ENCODE data around the gene CLCN4. TPM values are rescaled to one million over a fixed set of nuclear protein-coding genes. Genes with fewer than 3 reads are reported as not detected.

CLCN4 gene
- polyA plus RNA-seq, 1 of the 3 experiments (the other 2 are of a cell fraction): 1.1 TPM

DNA sequence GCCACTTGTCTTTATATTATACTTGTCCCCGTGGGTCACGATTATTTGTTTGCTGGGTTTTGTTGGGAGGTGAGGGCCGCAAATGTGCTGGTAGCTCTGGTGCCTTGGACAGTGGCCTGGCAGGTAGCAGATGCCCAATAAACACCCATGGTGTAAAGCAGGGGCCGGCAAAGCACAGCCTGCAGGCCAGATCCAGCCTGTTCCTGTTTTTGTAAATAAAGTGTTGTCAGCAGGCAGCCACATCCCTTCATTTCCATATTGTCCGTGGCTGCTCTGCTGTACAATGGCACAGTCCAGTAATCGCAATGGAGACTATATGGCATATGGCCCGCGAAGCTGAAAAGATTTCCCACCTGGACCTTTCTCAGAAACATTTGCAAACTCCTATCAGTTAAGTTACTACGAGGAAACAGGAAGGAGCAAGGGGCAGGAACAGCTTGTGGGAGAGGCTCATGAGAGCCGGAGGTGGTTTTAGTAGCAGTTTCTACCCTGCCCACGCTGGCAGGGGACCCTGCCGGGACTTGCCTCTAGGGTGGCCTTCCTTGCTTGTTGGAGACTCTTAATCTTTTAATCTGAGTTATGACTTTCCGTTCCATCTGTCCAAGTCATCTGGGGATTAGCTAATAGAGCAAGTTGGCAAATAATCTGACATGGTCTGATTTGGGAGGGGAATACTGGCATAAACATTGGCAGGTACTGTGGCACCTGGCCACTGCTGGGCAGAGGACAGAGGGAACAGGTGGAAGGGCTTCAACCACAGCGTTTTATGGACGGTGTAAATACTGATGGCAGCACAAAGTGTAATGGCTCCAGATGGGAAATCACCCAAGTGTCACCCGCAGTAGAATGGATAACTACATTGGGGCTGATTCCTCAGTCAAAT, 19.6 kb downstream of the CLCN4 start:
- TF ChIP-seq, protein P1, sequence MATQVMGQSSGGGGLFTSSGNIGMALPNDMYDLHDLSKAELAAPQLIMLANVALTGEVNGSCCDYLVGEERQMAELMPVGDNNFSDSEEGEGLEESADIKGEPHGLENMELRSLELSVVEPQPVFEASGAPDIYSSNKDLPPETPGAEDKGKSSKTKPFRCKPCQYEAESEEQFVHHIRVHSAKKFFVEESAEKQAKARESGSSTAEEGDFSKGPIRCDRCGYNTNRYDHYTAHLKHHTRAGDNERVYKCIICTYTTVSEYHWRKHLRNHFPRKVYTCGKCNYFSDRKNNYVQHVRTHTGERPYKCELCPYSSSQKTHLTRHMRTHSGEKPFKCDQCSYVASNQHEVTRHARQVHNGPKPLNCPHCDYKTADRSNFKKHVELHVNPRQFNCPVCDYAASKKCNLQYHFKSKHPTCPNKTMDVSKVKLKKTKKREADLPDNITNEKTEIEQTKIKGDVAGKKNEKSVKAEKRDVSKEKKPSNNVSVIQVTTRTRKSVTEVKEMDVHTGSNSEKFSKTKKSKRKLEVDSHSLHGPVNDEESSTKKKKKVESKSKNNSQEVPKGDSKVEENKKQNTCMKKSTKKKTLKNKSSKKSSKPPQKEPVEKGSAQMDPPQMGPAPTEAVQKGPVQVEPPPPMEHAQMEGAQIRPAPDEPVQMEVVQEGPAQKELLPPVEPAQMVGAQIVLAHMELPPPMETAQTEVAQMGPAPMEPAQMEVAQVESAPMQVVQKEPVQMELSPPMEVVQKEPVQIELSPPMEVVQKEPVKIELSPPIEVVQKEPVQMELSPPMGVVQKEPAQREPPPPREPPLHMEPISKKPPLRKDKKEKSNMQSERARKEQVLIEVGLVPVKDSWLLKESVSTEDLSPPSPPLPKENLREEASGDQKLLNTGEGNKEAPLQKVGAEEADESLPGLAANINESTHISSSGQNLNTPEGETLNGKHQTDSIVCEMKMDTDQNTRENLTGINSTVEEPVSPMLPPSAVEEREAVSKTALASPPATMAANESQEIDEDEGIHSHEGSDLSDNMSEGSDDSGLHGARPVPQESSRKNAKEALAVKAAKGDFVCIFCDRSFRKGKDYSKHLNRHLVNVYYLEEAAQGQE (IDR thresholded peaks at IDR 0.05; ENCODE audit: low read depth, low read length): no peak
- TF ChIP-seq GATA2 (CRISPR knock-in tag; IDR thresholded peaks at IDR 0.05): no peak
- no peak for TF ChIP-seq YY1 (IDR thresholded peaks at IDR 0.05; ENCODE audit: low read depth)
- no peak for TF ChIP-seq EZH2phosphoT487 (IDR thresholded peaks at IDR 0.05; ENCODE audit: borderline replicate concordance, low read depth)
- 50% methylated on average over 14 of the region's 16 CpGs for WGBS (ENCODE audit: low lambda C conversion rate)

DNA sequence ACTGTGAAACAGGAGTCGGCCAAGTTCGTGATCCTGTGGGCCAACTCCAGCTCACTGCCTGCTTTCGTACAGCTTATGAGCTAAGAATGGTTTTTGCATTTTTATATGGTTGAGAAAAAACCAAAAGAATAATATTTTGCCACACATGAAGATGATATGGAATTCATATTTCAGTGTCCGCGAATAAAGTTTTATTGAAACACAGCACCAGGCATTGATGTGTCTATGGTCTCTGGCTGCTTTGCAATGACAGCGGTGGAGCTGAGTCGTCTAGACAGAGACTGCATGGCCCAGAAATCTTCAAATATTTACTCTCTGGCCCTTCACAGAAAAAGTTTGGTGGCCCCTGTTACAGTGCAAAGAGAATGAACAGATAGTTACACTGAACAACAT, 20.2 kb downstream of the CLCN4 start:
- DNase-seq: no peak
- Histone ChIP-seq H3K9ac (no peak overlapping the region), H3F3A (replicated peaks; ENCODE audit: insufficient read depth) (no peaks in the 10 kb centered on the region), H3K4me3 (ENCODE audit: low read depth in 2 of 2, low read length in 1 of 2) (no peak overlapping the region), H3K9me2 (no peaks in the 10 kb centered on the region), H3K27ac (ENCODE audit: low read depth in 2 of 2, low read length in 1 of 2) (no peak overlapping the region), H4K20me1 (ENCODE audit: insufficient read depth) (no peaks in the 10 kb centered on the region), H3K9me3 (no peaks in the 10 kb centered on the region), H3K36me3 (replicated peaks in 1 of 2; ENCODE audit: control insufficient read depth in 1 of 2, insufficient read depth in 2 of 2, low read length in 1 of 2) (no peaks in the 10 kb centered on the region), H3K79me2 (ENCODE audit: insufficient read depth) (no peaks in the 10 kb centered on the region), H3K4me1 (ENCODE audit: control insufficient read depth in 1 of 2, insufficient read depth in 2 of 2, low read depth in 1 of 2, low read length in 1 of 2) (peaks cover 0 to 8% of the 10 kb centered on the region in 2 experiments; a peak in 2 of 4 replicates), H3K4me2 (no peak overlapping the region), H2AFZ (ENCODE audit: low read depth) (no peak overlapping the region), H3K27me3 (ENCODE audit: insufficient read depth) (peaks cover 26% of the 10 kb centered on the region; the same call in 1 of the 2 replicates)
- ChIA-PET POLR2A (no interaction called here), CTCF (interaction anchor here (0.6 to 8.3 kb wide), 3 partner anchors 12 to 546 kb away, joined by 3 to 70 read pairs (median 3); no protein-coding TSS in a partner anchor)
- TF ChIP-seq, protein P2, sequence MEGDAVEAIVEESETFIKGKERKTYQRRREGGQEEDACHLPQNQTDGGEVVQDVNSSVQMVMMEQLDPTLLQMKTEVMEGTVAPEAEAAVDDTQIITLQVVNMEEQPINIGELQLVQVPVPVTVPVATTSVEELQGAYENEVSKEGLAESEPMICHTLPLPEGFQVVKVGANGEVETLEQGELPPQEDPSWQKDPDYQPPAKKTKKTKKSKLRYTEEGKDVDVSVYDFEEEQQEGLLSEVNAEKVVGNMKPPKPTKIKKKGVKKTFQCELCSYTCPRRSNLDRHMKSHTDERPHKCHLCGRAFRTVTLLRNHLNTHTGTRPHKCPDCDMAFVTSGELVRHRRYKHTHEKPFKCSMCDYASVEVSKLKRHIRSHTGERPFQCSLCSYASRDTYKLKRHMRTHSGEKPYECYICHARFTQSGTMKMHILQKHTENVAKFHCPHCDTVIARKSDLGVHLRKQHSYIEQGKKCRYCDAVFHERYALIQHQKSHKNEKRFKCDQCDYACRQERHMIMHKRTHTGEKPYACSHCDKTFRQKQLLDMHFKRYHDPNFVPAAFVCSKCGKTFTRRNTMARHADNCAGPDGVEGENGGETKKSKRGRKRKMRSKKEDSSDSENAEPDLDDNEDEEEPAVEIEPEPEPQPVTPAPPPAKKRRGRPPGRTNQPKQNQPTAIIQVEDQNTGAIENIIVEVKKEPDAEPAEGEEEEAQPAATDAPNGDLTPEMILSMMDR (IDR thresholded peaks at IDR 0.05): no peak
- 47% methylated on average over 7 of the region's 7 CpGs for WGBS (ENCODE audit: low lambda C conversion rate)

More for the DNA sequence above, 19.6 kb downstream of the CLCN4 start:
- Histone ChIP-seq H2AFZ (ENCODE audit: low read depth) (no peak overlapping the region), H3K9me2 (no peaks in the 10 kb centered on the region), H3K79me2 (ENCODE audit: insufficient read depth) (no peaks in the 10 kb centered on the region), H3K27me3 (ENCODE audit: insufficient read depth) (peaks cover 27% of the 10 kb centered on the region; the same call in 1 of the 2 replicates), H3K4me2 (no peak overlapping the region), H3K27ac (ENCODE audit: low read depth in 2 of 2, low read length in 1 of 2) (no peak overlapping the region), H3K36me3 (replicated peaks in 1 of 2; ENCODE audit: control insufficient read depth in 1 of 2, insufficient read depth in 2 of 2, low read length in 1 of 2) (no peaks in the 10 kb centered on the region), H3K4me1 (ENCODE audit: control insufficient read depth in 1 of 2, insufficient read depth in 2 of 2, low read depth in 1 of 2, low read length in 1 of 2) (peaks cover 0 to 8% of the 10 kb centered on the region in 2 experiments; a peak in 2 of 4 replicates), H3F3A (replicated peaks; ENCODE audit: insufficient read depth) (no peaks in the 10 kb centered on the region), H3K9me3 (no peaks in the 10 kb centered on the region), H4K20me1 (ENCODE audit: insufficient read depth) (no peaks in the 10 kb centered on the region), H3K4me3 (ENCODE audit: low read depth in 2 of 2, low read length in 1 of 2) (no peak overlapping the region), H3K9ac (no peak overlapping the region)
- ChIA-PET POLR2A (no interaction called here), CTCF (interaction anchor here (0.6 to 8.3 kb wide), 3 partner anchors 13 to 84 kb away, joined by 3 to 70 read pairs (median 3); no protein-coding TSS in a partner anchor)
- no peak for DNase-seq

Measured in SK-N-SH (cell line).